NCI-H2029 (cell line): ENCODE measurements around the gene CDH12.

Experiments used
- DNase-seq: peaks from one replicate; lab custom pipeline; 2025; lab: John Stamatoyannopoulos, UW

Gene CDH12

GRCh38 chr5:22764736-22765135 is 88.4 kb downstream of the CDH12 start:
- DNase-seq, result no peak

DNA sequence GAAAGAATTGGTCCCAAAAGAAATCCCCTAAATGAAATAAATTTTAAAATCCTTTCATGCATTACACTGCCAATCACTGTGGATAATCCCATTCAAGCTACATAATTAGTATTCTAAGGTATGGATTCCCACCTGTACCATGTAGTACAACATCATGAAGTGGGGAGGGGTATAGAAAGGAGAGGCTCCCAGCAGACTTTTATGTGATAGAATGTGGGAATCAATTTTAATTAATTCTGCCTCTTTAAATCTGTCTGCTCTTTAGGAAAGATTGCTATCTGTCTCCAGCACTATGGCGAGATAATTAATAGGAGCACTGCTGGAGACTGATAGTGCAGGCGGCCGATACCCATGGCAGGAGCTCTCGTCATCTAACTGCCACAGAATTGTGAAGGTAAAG is 95.4 kb downstream of the CDH12 start:
- no peak for DNase-seq

- DNase-seq, result no peak
Measured at GRCh38 chr5:22754155-22754554, 99.0 kb downstream of the CDH12 start.

- no peak for DNase-seq
Measured at GRCh38 chr5:22751536-22751935, 101.6 kb downstream of the CDH12 start.

DNA sequence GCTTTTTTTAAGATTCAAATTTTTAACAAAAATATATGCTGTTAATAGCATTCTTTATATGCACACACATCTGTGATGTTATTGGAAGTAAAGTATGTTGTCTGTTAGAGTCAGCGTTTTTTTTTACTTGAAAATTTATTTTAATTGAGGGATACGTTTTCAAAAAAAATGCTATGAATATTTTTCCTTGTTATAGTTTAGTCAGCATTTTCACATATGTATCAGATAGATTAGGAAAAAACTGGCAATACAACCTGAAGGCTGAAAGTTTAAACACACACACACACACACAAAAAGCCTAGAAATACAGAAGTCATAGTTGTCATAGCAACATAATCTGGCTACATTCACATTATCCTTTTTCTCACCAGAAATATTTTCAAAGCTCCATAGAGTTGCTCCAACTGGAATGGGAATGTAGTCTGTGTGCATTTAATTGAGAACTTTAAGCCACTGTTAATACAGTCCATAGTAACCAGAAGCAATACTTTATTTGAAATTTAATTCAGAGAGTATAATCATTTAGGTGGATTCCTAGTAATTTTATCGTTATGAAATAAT is 116.6 kb downstream of the CDH12 start:
- DNase-seq, result no peak

DNA sequence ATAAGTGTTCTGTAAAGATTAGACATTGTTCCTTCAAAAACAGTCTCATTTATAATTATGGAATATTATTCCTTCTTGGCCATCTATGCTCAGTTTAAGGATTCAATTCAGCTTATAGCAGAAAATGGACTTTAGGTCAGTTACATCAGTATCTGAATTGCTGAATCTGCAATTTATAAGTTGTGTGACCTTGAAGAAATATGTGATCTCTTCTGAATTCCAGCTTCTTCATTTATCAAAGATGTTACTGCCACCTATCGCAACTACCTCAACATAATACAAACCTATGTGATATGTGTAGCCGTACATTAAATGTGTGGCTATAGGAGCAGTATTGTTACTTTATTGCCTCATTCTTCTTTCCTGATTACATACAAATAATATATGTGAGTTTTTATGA is 118.2 kb downstream of the CDH12 start:
- no peak for DNase-seq

DNA sequence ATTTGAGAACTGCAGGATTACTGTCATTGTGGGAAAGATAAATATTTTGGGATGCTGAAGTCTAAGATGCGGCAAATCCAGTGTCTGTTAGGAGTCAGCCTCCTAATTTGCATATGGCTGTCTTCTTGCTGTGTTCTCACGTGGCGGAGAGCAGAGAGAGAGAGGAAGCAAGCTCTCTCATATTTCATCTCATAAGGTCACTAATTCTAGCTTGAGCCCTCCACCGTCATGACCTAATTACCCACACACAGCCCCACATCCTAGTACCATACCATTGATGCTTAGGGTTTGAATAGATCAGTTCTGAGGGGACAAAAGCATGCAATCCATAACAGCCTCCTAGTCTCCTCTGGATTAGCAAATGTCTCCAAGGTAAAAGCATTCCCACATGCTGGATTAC is 124.5 kb downstream of the CDH12 start:
- no peak for DNase-seq

DNA sequence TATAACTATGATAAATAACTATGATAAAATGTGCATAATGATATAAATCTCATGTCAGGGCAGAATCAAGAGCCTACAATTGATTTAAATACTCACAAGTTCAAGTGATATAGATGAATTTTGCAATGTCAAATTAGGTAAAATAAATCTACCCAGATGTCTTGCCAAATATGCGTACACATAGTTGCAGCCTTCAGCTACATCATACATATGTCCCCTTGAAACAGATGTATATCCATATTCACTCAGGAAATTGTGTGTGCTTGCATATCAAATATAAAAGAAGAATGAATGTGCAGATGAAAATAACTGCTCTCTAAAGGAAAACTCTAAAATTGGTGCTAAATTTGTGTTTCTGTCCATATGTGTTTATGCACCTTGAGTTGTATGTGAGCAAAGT is 130.7 kb downstream of the CDH12 start:
- DNase-seq, result no peak

DNA sequence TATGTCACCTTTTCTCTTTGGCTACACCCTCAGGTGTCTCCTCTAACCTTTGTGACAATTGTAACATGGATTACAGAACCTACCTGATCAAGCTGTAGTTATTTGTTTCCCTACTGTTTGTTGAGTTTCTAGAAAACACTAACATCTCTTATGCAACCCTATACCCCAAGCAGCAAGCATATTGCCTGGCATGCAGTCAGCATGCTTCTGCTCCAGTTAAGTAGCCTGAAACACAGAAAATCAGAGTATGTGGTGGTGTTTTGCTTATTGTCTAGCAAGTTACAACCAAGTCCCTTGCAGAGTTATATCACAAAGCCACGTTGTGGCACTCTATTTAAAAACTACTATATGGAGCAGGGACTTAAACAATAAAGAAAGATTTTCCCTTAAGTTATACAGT is 131.1 kb downstream of the CDH12 start:
- DNase-seq, result no peak

GRCh38 chr5:22719842-22720241 is 133.3 kb downstream of the CDH12 start:
- DNase-seq, result no peak

- no peak for DNase-seq
Measured at GRCh38 chr5:22710660-22711059, 142.5 kb downstream of the CDH12 start.

DNA sequence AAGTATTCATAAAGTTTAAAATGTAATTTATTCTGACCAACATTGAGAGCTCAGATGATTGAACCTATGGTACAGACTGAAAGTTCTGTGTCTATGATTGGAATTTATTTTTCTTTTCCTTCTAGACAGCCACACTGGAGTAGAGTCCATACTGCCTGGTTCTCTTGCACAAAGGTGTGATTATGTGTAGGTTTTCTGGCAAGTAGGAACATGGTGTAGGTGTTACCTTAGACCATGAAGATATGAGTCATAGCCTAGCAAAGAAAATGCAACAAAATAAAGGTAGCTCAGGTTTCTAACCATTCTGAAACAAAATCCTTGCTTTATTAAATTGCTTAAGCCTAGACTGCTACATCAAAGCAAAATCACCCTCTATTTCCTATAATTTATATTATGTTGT is 143.4 kb downstream of the CDH12 start:
- DNase-seq, result no peak

DNA sequence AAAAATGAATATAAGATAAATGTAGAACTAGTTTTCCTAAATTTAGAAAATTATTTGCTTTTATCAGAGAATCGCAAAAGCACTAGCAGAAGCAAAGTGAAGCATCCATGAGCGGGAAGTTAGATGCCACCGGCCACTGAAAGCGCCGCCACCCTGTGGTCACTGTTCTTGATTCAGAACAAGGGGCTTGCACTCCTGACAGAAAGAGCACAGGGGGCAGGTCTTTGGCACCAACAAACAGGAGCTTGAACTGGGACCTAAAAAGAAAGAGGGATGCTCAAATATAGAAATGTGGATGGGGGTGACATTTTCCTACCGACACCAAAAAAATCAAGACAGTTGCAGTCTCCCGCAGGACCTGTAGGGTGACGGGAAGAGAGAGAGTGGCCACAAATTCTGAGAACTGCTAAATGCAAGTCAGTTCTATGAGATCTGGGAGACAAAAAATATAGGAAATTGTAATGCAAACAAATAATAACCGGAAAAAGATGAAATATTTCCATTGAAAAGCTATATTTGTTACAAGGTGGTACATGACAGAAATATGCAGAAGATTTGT is 144.3 kb downstream of the CDH12 start:
- no peak for DNase-seq

DNA sequence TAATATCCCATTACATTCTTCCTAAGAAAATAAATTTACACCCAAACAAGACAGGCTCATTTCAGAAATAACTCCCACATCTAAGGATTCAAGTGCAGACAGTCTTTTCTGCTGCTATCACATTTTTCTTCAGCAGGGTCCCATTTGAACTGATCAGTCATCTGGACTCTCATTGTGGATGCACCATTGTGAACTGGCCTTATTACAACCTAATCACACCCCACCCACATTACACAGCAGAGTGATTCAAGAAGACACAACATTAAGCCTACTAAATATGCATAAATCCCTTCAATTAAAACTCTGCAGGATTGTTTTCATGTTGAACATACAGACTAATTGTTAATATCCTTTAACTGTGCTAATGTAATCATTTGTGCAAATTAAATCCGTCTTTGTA is 146.2 kb downstream of the CDH12 start:
- no peak for DNase-seq

GRCh38 chr5:22699319-22699718 is 153.8 kb downstream of the CDH12 start:
- DNase-seq, result no peak

DNA sequence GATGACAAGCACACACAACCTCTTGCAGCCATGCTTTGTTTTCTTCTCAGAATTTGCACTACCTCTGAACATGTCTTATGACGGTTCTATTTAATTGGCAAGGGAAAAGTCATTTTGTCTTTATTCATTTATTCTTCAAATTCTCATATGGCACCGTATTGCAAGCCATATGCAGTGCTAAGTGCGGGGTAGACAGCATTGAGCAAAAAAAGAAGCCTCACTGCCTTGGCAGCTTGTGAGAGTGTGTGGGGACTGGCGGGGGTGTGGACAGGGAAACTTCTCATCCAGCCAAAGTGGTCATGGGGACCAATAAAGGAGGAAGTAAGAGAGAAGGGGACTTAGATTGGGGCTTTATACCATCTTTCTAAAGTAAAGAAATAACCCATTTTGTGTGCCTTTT is 160.0 kb downstream of the CDH12 start:
- no peak for DNase-seq

GRCh38 chr5:22683050-22683449 is 170.1 kb downstream of the CDH12 start:
- DNase-seq, result no peak

DNA sequence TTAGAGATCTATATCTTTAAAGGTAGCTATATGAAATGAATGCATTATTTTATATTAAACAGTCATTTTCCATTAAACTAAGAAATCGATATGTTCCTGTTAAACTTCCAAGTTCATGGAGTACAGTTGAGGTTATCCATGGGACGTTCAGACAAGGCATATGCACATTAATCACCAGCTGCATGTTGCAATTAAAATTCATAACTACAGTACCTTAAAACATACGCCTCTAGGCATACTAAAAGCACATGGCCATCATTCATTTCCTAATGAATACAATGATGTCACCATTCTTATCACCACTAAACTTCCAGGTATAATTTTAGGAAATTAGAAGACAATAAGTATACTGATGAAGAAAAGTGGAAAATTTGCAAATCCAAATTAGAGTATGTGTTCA is 174.3 kb downstream of the CDH12 start:
- no peak for DNase-seq

DNA sequence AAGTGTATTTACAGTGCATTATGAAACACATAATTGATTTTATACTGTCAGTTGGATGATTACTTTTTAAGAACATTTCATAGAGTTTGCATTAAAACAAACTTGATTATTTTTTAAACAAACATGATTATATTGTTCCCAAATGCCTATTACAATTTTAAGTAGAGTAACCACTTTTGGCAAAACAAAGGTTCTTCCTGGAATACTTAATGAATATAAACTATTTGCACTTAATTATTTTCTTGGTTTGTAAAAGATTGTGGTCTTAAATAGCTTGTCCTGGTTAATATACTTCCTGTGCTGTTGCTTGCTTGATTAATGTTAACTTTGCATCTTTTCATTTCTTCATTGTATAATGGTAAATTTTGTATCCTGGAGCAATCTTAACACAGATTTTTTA is 180.0 kb downstream of the CDH12 start:
- no peak for DNase-seq

- DNase-seq, result no peak
Measured at GRCh38 chr5:22669345-22669744, 183.8 kb downstream of the CDH12 start.

DNA sequence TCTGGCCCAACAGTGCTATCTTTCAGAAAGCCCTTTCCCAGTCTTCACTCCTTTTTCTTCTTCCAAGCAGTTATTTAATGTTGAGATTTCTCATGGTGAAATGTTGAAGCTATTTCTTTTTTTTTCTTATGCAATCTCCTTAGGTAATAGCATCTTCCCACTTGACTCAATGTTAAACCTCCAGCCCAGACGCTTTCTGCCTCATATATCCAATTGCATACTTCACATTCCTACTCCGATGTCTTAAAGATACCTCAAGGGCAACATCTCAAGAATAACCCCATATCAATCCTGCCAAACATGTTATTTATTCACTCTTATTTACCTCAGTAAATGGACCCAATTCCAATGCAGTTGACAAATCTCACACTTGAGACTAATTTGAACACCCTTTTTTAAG is 187.3 kb downstream of the CDH12 start:
- no peak for DNase-seq

GRCh38 chr5:22663134-22663533 is 190.0 kb downstream of the CDH12 start:
- DNase-seq, result no peak

GRCh38 chr5:22662391-22662790 is 190.8 kb downstream of the CDH12 start:
- DNase-seq, result no peak

DNA sequence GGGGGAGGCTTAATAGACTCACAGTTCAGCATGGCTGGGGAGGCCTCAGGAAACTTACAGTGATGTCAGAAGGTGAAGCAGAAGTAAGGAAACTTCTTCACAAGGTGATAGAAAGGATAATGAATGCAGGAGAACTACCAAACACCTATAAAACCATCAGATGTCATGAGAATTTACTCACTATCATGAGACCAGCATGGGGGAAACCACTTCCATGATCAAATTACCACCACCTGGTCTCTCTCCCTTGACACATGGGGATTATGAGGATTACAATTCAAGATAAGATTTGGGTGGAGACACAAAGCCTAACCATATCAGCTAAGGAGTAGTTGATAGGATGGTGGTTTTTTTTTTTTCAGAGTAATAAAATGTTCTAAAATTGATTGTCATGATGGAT is 201.8 kb downstream of the CDH12 start:
- no peak for DNase-seq

- no peak for DNase-seq
Measured at GRCh38 chr5:22650511-22650910, 202.6 kb downstream of the CDH12 start.
